Measurements from ENCODE around the gene TIMP2.

Gene TIMP2

DNA sequence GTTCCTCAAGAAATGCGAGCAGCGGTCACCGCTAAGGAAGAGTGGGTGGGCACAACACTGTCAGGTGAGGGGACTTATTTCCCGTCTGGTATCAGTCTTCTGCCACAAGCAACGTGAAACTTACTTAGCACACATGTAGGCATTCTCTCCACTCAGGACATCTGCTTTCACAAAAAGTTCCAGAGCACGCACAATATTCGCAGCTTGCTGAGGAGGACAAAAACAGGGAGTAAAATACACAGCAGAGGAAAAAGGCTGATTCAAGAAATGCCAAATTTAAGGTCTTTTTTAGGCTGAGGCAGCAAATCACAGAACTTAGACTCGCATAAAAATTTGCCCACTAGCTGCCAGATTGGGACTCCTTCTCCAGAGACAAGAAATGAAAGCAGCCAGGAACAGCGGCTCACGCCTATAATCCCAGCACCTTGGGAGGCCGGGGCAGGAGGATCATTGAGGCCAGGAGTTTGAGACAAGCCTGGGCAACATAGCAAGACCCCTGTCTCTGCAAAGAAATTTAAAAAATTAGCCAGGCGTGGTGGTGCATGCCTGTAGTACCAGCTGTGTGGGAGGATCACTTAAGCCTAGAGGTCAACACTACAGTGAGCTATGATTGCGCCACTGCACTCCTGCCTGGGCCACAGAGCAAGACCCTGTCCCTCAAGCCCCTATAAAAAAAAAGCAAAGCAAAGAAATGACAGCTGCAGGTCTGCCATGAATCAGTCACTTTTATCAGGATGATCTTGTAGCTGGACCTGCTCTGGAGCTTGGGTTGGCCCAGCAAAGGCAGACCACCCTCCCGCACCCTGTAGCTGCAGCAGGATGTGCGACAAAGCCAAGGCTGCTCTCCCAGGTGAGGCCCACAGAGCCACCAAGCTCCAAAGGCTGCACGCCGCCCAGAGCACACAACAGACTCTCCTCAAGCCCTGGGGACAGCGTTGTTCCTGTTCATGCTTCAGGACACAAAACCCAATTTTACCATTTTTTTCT lies 105.1 kb downstream of the TIMP2 start:
- intact Hi-C loops (cut with DNase I; ENCODE audit: low total_unique reads): no loop called here
- Histone ChIP-seq H3K27me3 (no peaks in the 10 kb centered on the region), H3K4me3 (no peak overlapping the region), H3K9me3 (no peaks in the 10 kb centered on the region), H3K36me3 (peaks cover 79 to 100% (median 93%) of the 10 kb centered on the region in 3 donors), H3K4me1 (peaks cover 0 to 4% (median 1%) of the 10 kb centered on the region in 4 donors), H3K27ac (no peak overlapping the region)
- DNase-seq: no peak
- no peak for TF ChIP-seq CTCF (IDR thresholded peaks at IDR 0.05)

DNA sequence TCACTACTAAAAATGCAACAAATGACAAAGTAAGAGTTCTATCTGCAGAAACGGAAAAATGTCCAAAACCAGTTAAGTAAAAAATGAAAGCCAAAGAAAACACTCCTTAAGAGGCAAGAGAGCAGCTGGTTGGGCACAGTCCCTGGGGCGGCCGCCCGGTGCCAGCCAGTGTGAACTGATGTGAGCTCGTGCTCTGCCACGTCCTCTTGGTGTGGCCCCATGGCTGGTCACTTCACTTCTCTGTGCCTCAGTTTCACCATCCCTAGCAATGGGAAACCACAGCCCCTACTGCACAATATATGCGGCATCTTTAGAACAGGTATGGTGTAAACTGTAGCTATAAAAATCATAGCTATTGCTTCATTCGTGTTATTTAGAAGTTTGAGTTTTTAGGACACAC lies 105.8 kb downstream of the TIMP2 start:
- TF ChIP-seq CTCF (IDR thresholded peaks at IDR 0.05): no peak
- intact Hi-C loops (cut with DNase I; ENCODE audit: low total_unique reads): no loop called here
- Histone ChIP-seq H3K9me3 (no peaks in the 10 kb centered on the region), H3K36me3 (peaks cover 86 to 100% (median 99%) of the 10 kb centered on the region in 3 donors), H3K4me3 (no peak overlapping the region), H3K4me1 (peaks cover 0 to 4% (median 1%) of the 10 kb centered on the region in 4 donors), H3K27me3 (no peaks in the 10 kb centered on the region), H3K27ac (no peak overlapping the region)
- DNase-seq: no peak

DNA sequence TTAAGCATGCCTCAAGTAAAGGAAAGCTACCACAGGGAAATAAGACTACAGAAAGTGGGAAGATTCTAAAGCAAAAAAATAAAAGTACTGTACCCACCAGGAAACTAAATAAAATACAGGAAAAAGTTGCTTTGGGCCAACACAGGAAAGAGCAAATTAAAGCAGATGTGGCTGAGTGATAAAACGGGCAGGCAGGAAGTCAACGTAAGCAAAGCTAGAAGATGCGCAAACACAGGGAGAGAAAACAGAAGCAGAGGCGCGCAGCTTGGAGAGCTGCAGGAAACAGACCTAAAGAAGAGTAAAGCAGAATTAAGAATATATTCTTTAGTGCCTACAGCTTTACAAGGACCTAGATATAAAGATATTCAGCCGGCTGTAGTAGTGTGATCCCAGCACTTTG lies 106.3 kb downstream of the TIMP2 start:
- peaks cover 0 to 4% (median 1%) of the 10 kb centered on the region in 4 donors for H3K4me1 ChIP-seq
- no peaks in the 10 kb centered on the region for H3K9me3 ChIP-seq
- intact Hi-C loops (cut with DNase I; ENCODE audit: low total_unique reads): no loop called here
- H3K36me3 ChIP-seq: peaks cover 89 to 100% (median 99%) of the 10 kb centered on the region in 3 donors
- no peak for DNase-seq
- H3K27me3 ChIP-seq: no peaks in the 10 kb centered on the region
- TF ChIP-seq CTCF (IDR thresholded peaks at IDR 0.05): no peak
- H3K27ac ChIP-seq: no peak overlapping the region
- no peak overlapping the region for H3K4me3 ChIP-seq

GRCh38 chr17:78818152-78818846 lies 106.9 kb downstream of the TIMP2 start:
- peaks cover 89 to 100% (median 99%) of the 10 kb centered on the region in 3 donors for H3K36me3 ChIP-seq

GRCh38 chr17:78817123-78817522 lies 108.1 kb downstream of the TIMP2 start:
- H3K36me3 ChIP-seq: peaks cover 94 to 100% (median 97%) of the 10 kb centered on the region in 3 donors
- H3K9me3 ChIP-seq: no peaks in the 10 kb centered on the region
- DNase-seq: no peak

More at GRCh38 chr17:78818152-78818846, 106.9 kb downstream of the TIMP2 start:
- DNase-seq: no peak
- H3K4me1 ChIP-seq: peaks cover 0 to 6% (median 2%) of the 10 kb centered on the region in 4 donors
- no peaks in the 10 kb centered on the region for H3K27me3 ChIP-seq
- no peak overlapping the region for H3K27ac ChIP-seq
- H3K9me3 ChIP-seq: no peaks in the 10 kb centered on the region
- TF ChIP-seq CTCF (IDR thresholded peaks at IDR 0.05): no peak
- H3K4me3 ChIP-seq: no peak overlapping the region
- intact Hi-C loops (cut with DNase I; ENCODE audit: low total_unique reads): no loop called here

More at GRCh38 chr17:78817123-78817522, 108.1 kb downstream of the TIMP2 start:
- intact Hi-C loops (cut with DNase I; ENCODE audit: low total_unique reads): no loop called here
- Histone ChIP-seq H3K4me1 (peaks cover 0 to 10% (median 3%) of the 10 kb centered on the region in 4 donors), H3K27ac (no peak overlapping the region), H3K27me3 (no peaks in the 10 kb centered on the region), H3K4me3 (no peak overlapping the region)
- no peak for TF ChIP-seq CTCF (IDR thresholded peaks at IDR 0.05)
